ENCODE results near the gene ABCC2.

- TF ChIP-seq, protein P1, sequence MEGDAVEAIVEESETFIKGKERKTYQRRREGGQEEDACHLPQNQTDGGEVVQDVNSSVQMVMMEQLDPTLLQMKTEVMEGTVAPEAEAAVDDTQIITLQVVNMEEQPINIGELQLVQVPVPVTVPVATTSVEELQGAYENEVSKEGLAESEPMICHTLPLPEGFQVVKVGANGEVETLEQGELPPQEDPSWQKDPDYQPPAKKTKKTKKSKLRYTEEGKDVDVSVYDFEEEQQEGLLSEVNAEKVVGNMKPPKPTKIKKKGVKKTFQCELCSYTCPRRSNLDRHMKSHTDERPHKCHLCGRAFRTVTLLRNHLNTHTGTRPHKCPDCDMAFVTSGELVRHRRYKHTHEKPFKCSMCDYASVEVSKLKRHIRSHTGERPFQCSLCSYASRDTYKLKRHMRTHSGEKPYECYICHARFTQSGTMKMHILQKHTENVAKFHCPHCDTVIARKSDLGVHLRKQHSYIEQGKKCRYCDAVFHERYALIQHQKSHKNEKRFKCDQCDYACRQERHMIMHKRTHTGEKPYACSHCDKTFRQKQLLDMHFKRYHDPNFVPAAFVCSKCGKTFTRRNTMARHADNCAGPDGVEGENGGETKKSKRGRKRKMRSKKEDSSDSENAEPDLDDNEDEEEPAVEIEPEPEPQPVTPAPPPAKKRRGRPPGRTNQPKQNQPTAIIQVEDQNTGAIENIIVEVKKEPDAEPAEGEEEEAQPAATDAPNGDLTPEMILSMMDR (IDR thresholded peaks at IDR 0.05), result no peak
- TF ChIP-seq EZH2 (IDR thresholded peaks at IDR 0.05; ENCODE audit: borderline replicate concordance, insufficient read depth, low read depth, low read length, poor library complexity, severe bottlenecking), result no peak
Observed at GRCh38 chr10:99828464-99828863, 46.0 kb downstream of the ABCC2 start.
